ENCODE data around the gene LRRTM1.
A peak's percentile ranks its signal among the peaks of the same experiment; 100 is the strongest.

GRCh38 chr2:80323610-80324009 lies 19.1 kb upstream of the LRRTM1 start:
- no peak for TF ChIP-seq YY1 (IDR thresholded peaks at IDR 0.05; ENCODE audit: low read depth)
- TF ChIP-seq EP300 (IDR thresholded peaks at IDR 0.05; ENCODE audit: borderline replicate concordance in 1 of 2, low read depth in 1 of 2, low read length in 1 of 2): no peak
- no peak for TF ChIP-seq NRF1 (IDR thresholded peaks at IDR 0.05; ENCODE audit: low read depth, low read length)
- TF ChIP-seq CHD2 (IDR thresholded peaks at IDR 0.05; ENCODE audit: low read length, partially characterized antibody): no peak
- TF ChIP-seq FOXJ3 (CRISPR knock-in tag; IDR thresholded peaks at IDR 0.05): no peak
- no peak for TF ChIP-seq ZBTB33 (IDR thresholded peaks at IDR 0.05; ENCODE audit: borderline replicate concordance, low read depth)
- TF ChIP-seq CTCF (IDR thresholded peaks at IDR 0.05): peak; percentile 14; the same call in 1 of the 2 replicates
- no peak for TF ChIP-seq REST (IDR thresholded peaks at IDR 0.05; ENCODE audit: low read depth, low read length)
- no peak for TF ChIP-seq TAF1 (IDR thresholded peaks at IDR 0.05; ENCODE audit: borderline replicate concordance, low read depth, low read length)
- no peak for TF ChIP-seq SMC3 (IDR thresholded peaks at IDR 0.05; ENCODE audit: low read depth, low read length)
- TF ChIP-seq RXRA (IDR thresholded peaks at IDR 0.05; ENCODE audit: borderline replicate concordance, low read depth): no peak
- no peak for TF ChIP-seq SIN3A (IDR thresholded peaks at IDR 0.05; ENCODE audit: borderline replicate concordance, low read depth, low read length)

All from SK-N-SH (cell line).